AG04449 (cell line): Measurements from ENCODE around the gene RFK.

Experiments
- CTCF ChIA-PET: fragments of 350-600 bp; formaldehyde crosslinking; extraction: SDS; loops from one replicate; lab custom pipeline; 2021; ENCODE audit warnings: antibody characterized with exemption; lab: Yijun Ruan, JAX
- POLR2A ChIA-PET: fragments of 400-600, 350-600 bp; formaldehyde crosslinking; extraction: SDS; loops from one replicate; lab custom pipeline; 2020; ENCODE audit warnings: antibody characterized with exemption, inconsistent platforms; lab: Yijun Ruan, JAX
- DNase-seq: peaks from one replicate; pipeline ENCODE4 v3.0.0-alpha.2; 2010; ENCODE audit warnings: low read depth, low spot score
- H3K4me3 ChIP-seq: 2 replicates; pipeline ENCODE4 v1.5.1; 2011; ENCODE audit warnings: low read depth, mild to moderate bottlenecking, control low read depth, low read length
- TF ChIP-seq, protein P1 (sequence below): IDR thresholded peaks from one replicate; pipeline ENCODE4 v1.5.1; 2011; ENCODE audit warnings: mild to moderate bottlenecking, moderate library complexity, low read length, control low read depth, inconsistent platforms; ENCODE audit not compliant: insufficient read depth; ENCODE audit errors: missing control alignments

RFK gene

DNA sequence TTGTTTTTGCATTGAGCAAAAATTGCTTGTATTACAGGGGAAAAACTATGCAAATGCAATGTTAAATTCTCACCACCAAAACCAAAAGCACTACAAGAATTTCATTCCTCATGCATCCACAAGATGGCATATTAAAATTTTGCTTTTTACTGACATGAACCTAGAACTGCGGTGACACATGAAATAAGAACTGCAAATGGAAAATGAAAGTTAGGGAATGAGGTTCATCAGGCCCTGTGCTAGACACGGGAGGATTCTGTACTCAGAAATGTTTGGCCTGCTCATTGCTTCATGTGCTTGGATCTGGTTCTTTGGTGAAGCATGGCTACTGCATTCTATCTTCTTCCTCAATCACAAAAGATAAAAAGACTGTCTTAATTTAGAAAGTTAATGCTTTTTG is 9.1 kb upstream of the RFK start:
- ChIA-PET CTCF (interaction anchor here (1.0 to 4.4 kb wide), 6 partner anchors 9 to 310 kb away, joined by 3 to 72 read pairs (median 12); partner anchors contain the start of gene RFK), POLR2A (no interaction called here)
- DNase-seq = peak; percentile 64
- H3K4me3 ChIP-seq = no peak overlapping the region
- TF ChIP-seq, protein P1, sequence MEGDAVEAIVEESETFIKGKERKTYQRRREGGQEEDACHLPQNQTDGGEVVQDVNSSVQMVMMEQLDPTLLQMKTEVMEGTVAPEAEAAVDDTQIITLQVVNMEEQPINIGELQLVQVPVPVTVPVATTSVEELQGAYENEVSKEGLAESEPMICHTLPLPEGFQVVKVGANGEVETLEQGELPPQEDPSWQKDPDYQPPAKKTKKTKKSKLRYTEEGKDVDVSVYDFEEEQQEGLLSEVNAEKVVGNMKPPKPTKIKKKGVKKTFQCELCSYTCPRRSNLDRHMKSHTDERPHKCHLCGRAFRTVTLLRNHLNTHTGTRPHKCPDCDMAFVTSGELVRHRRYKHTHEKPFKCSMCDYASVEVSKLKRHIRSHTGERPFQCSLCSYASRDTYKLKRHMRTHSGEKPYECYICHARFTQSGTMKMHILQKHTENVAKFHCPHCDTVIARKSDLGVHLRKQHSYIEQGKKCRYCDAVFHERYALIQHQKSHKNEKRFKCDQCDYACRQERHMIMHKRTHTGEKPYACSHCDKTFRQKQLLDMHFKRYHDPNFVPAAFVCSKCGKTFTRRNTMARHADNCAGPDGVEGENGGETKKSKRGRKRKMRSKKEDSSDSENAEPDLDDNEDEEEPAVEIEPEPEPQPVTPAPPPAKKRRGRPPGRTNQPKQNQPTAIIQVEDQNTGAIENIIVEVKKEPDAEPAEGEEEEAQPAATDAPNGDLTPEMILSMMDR = peak; percentile 43

DNA sequence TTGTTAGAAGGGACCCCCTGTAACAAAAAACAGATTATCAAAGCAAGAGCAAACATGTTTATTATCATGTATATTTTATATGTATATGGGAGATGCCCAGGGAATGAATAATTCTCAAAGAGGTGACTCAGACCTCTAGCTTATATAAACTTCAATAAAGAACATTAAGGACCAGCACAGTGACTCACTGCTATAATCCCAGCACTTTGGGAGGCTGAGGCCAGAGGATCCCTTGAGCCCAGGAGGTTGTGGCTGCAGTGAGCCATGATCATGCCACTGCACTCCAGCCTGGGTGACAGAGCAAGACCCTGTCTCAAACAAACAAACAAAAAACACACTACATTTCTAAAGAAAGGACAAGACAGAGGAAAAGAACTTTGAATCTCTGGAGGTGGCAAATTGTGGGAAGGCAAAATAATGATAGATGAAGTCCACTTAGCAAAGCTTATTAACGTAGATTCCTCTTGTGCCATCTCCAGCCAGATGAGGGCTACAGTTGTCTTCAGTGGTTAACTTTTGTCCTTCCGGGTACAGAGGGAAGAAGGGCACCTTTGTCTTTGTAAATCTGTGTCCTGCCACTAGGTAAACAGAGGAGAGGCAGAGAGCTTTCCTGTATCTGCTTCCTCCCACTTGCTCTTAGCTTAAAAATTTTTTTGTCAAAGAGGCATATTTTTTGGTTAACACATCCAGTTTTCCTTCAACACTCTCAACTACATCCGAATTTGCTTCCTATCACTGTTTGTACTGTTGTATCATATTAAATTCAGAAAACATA is 7.5 kb upstream of the RFK start:
- ChIA-PET POLR2A (no interaction called here), CTCF (interaction anchor here (0.8 to 4.4 kb wide), 10 partner anchors 8 to 303 kb away, joined by 3 to 72 read pairs (median 4); partner anchors contain the start of gene RFK)
- no peak overlapping the region for H3K4me3 ChIP-seq
- TF ChIP-seq, protein P1 = no peak
- DNase-seq = no peak

DNA sequence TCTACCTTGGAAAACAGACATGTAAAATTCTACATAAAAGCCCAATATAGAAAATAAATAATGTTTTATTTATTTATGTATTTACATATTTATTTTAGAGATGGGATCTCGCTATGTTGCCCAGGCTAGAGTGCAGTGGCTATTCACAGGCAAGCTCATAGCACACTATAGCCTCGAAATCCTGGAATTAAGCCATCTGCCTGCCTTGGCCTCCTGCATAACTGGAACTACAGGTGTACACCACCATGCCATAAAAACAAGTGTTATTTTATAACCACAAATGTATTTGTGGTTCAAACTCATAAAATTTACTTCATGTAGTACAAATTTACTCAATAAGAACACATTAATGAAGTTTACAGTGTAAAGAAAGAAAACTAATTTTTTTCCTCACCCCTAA is 7.0 kb upstream of the RFK start:
- DNase-seq = no peak
- no peak overlapping the region for H3K4me3 ChIP-seq
- POLR2A ChIA-PET = no interaction called here
- TF ChIP-seq, protein P1 = no peak
- CTCF ChIA-PET = interaction anchor here (0.8 to 4.4 kb wide), 8 partner anchors 18 to 303 kb away, joined by 3 to 72 read pairs (median 8); no protein-coding TSS in a partner anchor

DNA sequence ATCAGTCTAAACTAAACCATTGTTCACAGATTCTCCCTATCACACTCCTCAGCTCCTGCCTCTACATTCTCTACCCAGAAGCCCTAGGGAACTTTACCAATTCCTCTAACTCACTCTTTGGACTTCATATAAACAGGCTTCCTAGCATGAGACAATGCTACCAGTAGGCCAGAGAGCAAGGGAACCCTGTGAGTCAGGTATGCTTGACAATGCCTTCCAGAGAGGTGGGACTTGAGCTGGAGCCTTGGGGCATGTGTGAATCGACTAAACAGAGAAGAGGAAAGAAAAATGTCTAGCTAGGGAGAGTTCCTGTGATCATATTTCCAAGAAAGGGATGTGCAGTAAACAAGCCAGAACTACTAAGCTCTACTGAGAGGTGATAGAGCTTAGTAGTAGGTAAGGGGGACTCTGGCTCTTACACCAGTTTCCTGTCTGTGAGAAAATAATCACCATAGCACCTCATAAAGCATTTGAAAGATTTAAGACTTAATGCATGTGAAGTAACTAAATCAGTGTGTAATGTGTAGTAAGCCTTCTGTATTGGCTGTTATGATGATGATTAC is 6.4 kb upstream of the RFK start:
- TF ChIP-seq, protein P1 = no peak
- H3K4me3 ChIP-seq = no peak overlapping the region
- no peak for DNase-seq
- ChIA-PET POLR2A (no interaction called here), CTCF (interaction anchor here (0.8 to 4.4 kb wide), 4 partner anchors 258 to 304 kb away, joined by 3 to 72 read pairs (median 8); no protein-coding TSS in a partner anchor)

DNA sequence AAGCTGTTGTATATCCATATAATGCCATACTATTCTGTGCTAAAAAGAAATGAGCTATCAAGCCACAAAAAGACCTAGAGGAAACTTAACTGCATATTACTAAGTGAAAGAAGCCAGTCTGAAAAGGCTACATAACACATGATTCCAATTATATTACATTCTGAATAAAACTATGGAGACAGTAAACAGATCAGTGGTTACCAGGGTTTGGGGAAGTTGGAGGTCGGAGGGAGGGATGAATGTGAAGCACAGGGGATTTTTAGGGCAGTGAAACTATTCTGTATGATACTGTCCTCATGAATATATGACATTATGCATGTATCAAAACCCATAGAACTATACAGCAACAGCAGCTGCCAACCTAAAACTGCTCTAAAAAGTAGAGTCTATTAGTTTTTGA is 5.6 kb upstream of the RFK start:
- CTCF ChIA-PET = interaction anchor here (1.7 to 4.4 kb wide), 3 partner anchors 259 to 305 kb away, joined by 4 to 72 read pairs (median 12); no protein-coding TSS in a partner anchor
- no peak for DNase-seq
- H3K4me3 ChIP-seq = no peak overlapping the region
- POLR2A ChIA-PET = no interaction called here
- TF ChIP-seq, protein P1 = no peak

DNA sequence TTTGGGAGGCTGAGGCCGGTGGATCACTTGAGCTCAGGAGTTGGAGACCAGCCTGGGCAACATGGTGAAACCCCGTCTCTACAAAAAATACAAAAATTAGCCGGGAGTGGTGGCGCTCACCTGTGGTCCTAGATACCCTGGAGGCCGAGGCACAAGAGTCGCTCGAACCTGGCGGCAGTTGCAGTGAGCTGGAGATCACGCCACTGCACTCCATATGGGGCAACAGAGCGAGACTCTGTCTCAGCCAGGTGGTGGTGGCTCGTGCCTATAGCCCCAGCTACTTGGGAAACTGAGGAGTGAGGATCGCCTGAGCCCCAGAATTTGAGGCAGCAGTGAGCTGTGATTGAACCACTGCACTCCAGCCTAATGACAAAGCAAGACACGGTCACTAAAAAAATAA is 2.4 kb upstream of the RFK start:
- no peak for DNase-seq
- H3K4me3 ChIP-seq = no peak overlapping the region
- TF ChIP-seq, protein P1 = no peak
- POLR2A ChIA-PET = no interaction called here
- CTCF ChIA-PET = no interaction called here
